HAP-1 (cell line): Measurements from ENCODE around the gene ZNF837.

ENCODE experiments used
- DNase-seq, 2 experiments: peaks; one replicate each; pipeline ENCODE4 v3.0.0-alpha.2; 2016 to 2020; ENCODE audit warnings: low spot score in 2 of 2
- H3K27me3 ChIP-seq: fragments of 250-450 bp; sonication (Bioruptor Pico); 2 replicates; pipeline ENCODE4 v1.5.1; 2020; ENCODE audit warnings: low read depth, mild to moderate bottlenecking, moderate library complexity
- H3K36me3 ChIP-seq: fragments of 250-450 bp; sonication (Bioruptor Pico); replicated peaks from 2 replicates; pipeline ENCODE4 v1.5.1; 2020; ENCODE audit warnings: mild to moderate bottlenecking
- H3K4me1 ChIP-seq: fragments of 250-450 bp; sonication (Bioruptor Pico); 2 replicates; pipeline ENCODE4 v1.5.1; 2020; ENCODE audit warnings: mild to moderate bottlenecking
- H3K4me3 ChIP-seq: fragments of 250-450 bp; sonication (Bioruptor Pico); 2 replicates; pipeline ENCODE4 v1.5.1; 2020; ENCODE audit warnings: mild to moderate bottlenecking, moderate library complexity
- H3K9me3 ChIP-seq: fragments of 250-450 bp; sonication (Bioruptor Pico); 2 replicates; pipeline ENCODE4 v1.5.1; 2020; ENCODE audit warnings: mild to moderate bottlenecking, moderate library complexity
- in situ Hi-C: fragments of 300-500 bp; cut with MboI; formaldehyde crosslinking; loops from 3 replicates; pipeline ENCODE4 v1.14.3; 2020; ENCODE audit warnings: low sequenced_read_pairs, inconsistent platforms, mixed read lengths

ZNF837 gene

DNA sequence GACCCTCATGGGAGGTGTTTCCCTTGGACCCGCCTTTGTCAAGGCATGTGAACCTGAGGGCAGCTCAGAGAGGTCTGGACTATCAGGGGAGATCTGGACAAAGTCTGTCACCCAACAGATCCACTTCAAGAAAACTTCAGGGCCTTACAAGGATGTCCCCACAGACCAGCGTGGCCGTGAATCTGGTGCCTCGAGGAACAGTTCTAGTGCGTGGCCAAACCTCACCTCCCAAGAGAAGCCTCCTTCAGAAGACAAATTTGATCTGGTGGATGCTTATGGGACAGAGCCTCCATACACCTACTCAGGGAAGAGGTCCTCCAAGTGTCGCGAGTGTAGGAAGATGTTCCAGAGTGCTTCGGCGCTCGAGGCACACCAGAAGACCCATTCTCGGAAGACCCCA lies 42.5 kb downstream of the ZNF837 start:
- no peak overlapping the region for H3K4me3 ChIP-seq
- H3K27me3 ChIP-seq = no peaks in the 10 kb centered on the region
- H3K9me3 ChIP-seq = no peaks in the 10 kb centered on the region
- peaks cover 12% of the 10 kb centered on the region for H3K36me3 ChIP-seq
- DNase-seq = no peak
- no peaks in the 10 kb centered on the region for H3K4me1 ChIP-seq
- in situ Hi-C loops = no loop called here

DNA sequence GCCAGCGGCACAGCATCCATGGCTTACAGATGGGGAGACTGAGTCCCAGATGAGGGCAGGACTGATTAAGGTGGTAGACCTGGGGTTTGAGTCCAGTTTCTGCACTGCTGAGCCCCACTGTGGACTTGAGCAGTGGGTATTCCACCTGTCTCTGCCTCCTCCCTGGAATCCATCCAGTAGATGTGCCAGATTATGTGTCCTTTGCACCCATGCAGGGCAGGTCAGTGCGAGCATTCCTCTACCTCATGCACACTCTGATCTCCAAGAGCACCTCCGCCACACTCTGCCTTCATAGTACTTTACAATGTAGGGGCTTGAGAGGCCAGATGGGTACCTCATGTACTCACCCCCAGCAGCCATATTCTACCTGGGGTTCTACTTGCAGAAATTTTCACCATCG lies 44.0 kb downstream of the ZNF837 start:
- DNase-seq = no peak
- Histone ChIP-seq H3K27me3 (no peaks in the 10 kb centered on the region), H3K4me3 (no peak overlapping the region), H3K9me3 (no peaks in the 10 kb centered on the region), H3K36me3 (peaks cover 12% of the 10 kb centered on the region), H3K4me1 (no peaks in the 10 kb centered on the region)
- in situ Hi-C loops = no loop called here

DNA sequence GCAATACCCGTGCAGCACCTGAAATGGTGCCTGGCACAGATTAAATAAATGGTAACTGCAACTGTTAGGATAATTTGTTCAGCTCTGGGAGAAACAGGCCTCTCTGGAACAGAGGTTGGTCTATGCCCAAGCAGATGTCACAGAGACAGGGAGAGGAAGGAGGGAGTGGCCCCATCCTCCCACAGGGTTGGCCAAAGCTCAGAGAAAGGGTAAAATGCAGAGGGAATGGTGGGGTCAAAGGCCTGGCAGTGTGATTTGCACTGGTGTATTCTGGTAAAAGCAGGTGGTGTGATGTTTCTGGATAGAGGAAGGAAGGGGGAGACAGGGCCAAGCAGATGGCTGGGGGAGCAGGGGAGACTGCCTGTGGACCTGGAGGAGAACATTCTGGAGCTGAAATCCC lies 44.6 kb downstream of the ZNF837 start:
- in situ Hi-C loops = no loop called here
- Histone ChIP-seq H3K27me3 (no peaks in the 10 kb centered on the region), H3K9me3 (no peaks in the 10 kb centered on the region), H3K4me1 (no peaks in the 10 kb centered on the region), H3K36me3 (peaks cover 12% of the 10 kb centered on the region), H3K4me3 (no peak overlapping the region)
- no peak for DNase-seq

DNA sequence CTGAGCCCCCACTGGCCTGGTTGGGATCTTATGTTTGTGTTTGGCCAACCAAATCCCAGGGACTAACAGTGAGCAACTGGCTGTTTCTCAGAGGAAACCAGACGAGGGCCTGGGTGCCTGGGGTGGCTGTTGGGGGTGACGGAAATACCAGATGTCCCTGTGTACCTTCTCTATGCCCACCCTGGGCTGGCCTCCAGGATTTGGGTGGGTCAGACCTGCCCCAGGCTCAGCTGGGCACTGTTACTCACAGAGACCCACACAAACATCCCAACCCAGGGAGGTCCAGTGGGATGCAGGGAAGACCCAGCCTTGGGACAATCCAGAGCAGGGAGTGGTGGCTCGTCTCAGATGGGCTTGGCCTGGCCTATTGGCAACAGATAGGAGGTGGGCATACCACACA lies 45.2 kb downstream of the ZNF837 start:
- in situ Hi-C loops = no loop called here
- peaks cover 12% of the 10 kb centered on the region for H3K36me3 ChIP-seq
- H3K27me3 ChIP-seq = no peaks in the 10 kb centered on the region
- no peak overlapping the region for H3K4me3 ChIP-seq
- no peak for DNase-seq
- H3K4me1 ChIP-seq = no peaks in the 10 kb centered on the region
- H3K9me3 ChIP-seq = no peaks in the 10 kb centered on the region

DNA sequence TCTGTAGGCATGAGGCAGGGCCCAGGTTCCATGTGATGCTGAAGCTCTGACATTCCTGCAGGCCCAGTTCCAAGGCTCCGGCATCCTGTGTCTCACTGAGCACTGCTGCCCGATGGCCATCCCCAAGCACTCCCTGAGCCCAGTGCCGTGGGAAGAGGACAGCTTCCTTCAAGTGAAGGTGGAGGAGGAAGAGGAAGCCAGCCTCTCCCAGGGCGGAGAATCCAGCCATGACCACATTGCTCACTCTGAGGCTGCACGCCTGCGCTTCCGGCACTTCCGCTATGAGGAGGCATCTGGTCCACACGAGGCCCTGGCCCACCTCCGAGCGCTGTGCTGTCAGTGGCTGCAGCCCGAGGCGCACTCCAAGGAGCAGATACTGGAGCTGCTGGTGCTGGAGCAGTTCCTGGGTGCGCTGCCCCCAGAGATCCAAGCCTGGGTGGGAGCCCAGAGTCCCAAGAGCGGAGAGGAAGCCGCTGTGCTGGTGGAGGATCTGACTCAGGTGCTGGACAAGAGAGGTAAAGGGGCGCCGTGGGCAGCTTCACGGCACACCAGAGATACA lies 46.1 kb downstream of the ZNF837 start:
- no peak for DNase-seq
- Histone ChIP-seq H3K4me1 (no peaks in the 10 kb centered on the region), H3K4me3 (no peak overlapping the region), H3K9me3 (no peaks in the 10 kb centered on the region), H3K36me3 (peaks cover 12% of the 10 kb centered on the region), H3K27me3 (no peaks in the 10 kb centered on the region)
- in situ Hi-C loops = no loop called here

DNA sequence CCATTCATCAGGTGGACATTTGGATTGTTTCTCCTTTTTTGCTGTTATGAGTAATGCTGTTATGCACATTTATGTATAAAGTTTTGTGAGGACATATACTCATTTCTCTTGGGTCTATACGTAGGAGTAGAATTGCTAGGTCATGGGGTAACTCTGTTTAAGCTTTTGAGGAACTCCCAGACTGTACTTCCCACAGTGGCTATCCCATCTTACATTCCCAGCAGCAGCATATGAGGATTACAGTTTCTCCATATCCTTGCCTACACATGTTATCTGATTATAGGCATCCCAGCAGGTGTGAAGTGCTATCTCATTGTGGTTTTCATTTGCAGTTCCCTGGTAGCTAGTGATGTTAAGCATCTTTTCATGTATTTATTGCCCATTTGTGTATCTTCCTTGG lies 48.1 kb downstream of the ZNF837 start:
- no peak for DNase-seq
- in situ Hi-C loops = no loop called here

DNA sequence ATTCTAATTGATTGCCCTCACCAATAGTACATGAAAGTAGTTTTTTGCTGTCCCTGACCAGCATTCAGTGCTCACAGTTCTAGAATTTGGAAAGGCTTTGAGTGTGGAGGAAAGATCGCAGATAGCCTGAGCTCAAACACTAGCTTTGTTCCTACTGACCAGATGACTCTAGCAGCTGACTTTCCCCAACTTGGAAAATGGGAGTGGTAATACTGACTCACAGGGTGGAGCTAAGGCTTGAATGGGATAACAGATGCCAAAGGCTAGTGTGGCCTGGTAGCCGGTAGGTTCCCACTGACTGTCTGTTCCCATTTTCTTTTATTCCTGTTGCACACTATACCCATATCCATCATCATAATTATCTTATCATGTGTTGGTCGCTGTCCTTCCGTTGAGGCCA lies 50.4 kb downstream of the ZNF837 start:
- Histone ChIP-seq H3K27me3 (no peaks in the 10 kb centered on the region), H3K4me3 (no peak overlapping the region), H3K4me1 (peaks cover 12% of the 10 kb centered on the region), H3K36me3 (no peaks in the 10 kb centered on the region; the same call in none of the 2 replicates), H3K9me3 (no peaks in the 10 kb centered on the region)
- in situ Hi-C loops = no loop called here
- no peak for DNase-seq

More for the DNA sequence above, 48.1 kb downstream of the ZNF837 start:
- H3K4me3 ChIP-seq = no peak overlapping the region
- H3K9me3 ChIP-seq = no peaks in the 10 kb centered on the region
- H3K27me3 ChIP-seq = no peaks in the 10 kb centered on the region
- H3K36me3 ChIP-seq = no peaks in the 10 kb centered on the region
- peaks cover 6% of the 10 kb centered on the region; the same call in 1 of the 2 replicates for H3K4me1 ChIP-seq

DNA sequence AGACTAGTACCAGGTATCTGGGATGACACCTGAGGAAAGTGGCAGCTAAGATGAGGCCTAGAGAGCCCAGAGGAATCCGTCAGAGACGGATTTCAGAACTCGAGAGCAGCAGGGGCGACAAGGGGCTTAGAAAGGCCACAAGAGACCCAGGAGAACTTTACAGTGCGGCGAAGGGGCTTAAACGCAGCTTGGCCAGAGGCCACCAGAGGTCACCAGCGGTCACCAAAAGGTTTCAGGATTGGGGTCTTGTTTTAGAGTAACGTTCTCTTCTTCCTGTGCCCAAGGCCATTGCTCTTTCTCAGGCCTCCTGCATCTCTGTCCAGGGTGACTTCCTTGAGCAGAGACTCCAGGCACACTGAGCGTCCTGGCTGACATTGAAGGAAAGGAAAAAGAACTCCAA lies 51.8 kb downstream of the ZNF837 start:
- H3K27me3 ChIP-seq = no peaks in the 10 kb centered on the region
- in situ Hi-C loops = no loop called here

DNA sequence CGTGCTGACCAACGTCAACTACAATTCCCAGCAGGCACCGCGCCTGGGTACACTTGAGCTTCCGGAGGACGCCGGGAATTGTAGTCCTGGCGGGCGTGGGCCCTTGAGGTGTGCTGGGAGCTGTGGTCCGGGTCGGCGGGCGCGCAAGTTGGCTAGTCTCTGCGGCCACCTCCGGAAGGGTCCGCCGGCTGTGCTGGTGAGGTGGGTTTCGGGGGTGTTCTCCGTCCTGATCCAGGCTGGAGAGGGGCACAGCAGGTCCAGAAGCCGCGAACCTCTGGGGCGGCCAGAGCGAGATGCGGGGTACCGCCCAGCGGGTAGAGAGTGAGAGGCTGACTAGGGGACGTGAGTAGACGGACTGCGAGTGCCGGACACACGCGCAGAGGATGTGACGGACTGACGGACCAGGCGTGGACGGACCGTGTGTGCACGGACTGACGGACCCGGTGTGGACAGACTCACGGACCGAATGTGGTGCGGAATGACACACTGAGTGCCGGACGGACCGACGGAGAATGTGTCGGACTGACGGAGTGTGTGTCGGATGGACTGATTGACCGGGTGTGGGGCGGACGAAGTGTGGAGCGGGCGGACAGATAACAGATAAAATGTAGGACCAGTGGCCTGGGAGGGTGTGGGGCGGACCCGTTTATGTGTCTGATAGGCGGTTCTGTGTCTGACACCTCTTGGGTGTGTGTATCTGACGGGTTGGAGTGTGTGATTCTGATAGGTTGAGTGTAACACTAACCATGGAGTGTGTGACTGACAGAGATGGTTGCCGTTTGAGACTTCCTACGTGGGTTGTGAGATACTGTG lies 53.7 kb downstream of the ZNF837 start, which contains the start of gene ZSCAN22:
ZSCAN22 (plus strand) TSS at position 81 of the 813 bp plus-strand sequence. CDS start 7,809 bp downstream, outside the sequence.
- in situ Hi-C loops = no loop called here
- Histone ChIP-seq H3K36me3 (no peaks in the 10 kb centered on the region; the same call in none of the 2 replicates), H3K27me3 (no peaks in the 10 kb centered on the region), H3K4me3 (peak within 1 kb of the TSS; percentile 99), H3K9me3 (no peaks in the 10 kb centered on the region), H3K4me1 (peaks cover 13% of the 10 kb centered on the region)
- peak; percentile 95 to 98 for DNase-seq

More for the DNA sequence above, 51.8 kb downstream of the ZNF837 start:
- Histone ChIP-seq H3K4me1 (peaks cover 13% of the 10 kb centered on the region), H3K36me3 (no peaks in the 10 kb centered on the region; the same call in none of the 2 replicates), H3K9me3 (no peaks in the 10 kb centered on the region), H3K4me3 (no peak overlapping the region)
- peak; percentile 20 to 54 for DNase-seq

DNA sequence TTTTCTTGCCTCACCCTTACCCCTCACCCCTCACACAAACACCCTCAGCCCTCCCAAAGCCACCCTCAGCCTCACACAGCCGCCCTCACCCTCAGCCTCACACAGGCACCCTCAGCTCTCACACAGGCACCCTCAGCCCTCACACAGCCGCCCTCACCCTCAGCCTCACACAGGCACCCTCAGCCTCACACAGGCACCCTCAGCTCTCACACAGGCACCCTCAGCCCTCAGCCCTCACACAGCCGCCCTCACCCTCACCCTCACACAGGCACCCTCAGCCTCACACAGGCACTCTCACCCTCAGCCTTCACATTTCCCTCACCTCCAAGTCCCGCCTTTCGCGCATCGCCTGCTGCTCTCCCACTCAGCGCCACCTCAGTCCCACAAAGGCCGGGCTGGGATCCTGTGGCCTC lies 54.3 kb downstream of the ZNF837 start:
- H3K27me3 ChIP-seq = no peaks in the 10 kb centered on the region
- in situ Hi-C loops = no loop called here
- H3K4me1 ChIP-seq = peaks cover 13% of the 10 kb centered on the region
- DNase-seq = no peak
- peak overlapping the region; percentile 99 for H3K4me3 ChIP-seq
- H3K9me3 ChIP-seq = no peaks in the 10 kb centered on the region
- H3K36me3 ChIP-seq = no peaks in the 10 kb centered on the region; the same call in none of the 2 replicates

DNA sequence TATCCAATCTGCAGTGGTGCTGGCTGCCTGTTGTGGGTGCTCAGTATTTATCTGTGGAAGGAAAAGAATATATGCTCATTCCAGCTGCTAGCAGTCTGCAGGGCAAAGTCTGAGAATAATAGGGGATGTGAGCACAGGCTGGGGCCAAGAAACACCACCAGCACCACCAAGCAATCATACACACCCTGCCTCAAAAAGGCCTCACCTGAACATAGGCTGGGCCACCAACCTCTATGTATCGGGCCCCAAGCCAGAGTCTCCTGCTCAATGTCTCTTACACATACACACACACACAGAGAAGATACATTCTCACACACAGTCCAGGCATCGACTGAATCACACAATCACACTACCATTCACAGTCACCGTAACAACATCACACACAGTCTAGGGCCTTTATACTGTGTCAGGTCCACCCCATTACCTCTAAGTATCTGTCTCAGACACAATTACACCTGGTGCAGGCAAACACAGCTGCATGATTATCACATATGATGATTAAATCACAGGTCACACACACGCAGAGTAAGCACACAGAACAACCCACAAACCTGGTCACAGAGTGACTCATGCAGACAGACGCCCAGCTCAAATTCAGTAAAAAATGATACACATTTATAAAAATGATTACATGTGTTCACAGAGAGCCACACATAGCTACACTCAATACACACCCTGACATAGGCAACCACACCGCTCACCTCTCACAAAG lies 55.4 kb downstream of the ZNF837 start:
- no peaks in the 10 kb centered on the region for H3K9me3 ChIP-seq
- DNase-seq = no peak
- H3K4me3 ChIP-seq = peak overlapping the region; percentile 99
- no peaks in the 10 kb centered on the region for H3K27me3 ChIP-seq
- no peaks in the 10 kb centered on the region; the same call in none of the 2 replicates for H3K36me3 ChIP-seq
- peaks cover 13% of the 10 kb centered on the region for H3K4me1 ChIP-seq
- in situ Hi-C loops = no loop called here

DNA sequence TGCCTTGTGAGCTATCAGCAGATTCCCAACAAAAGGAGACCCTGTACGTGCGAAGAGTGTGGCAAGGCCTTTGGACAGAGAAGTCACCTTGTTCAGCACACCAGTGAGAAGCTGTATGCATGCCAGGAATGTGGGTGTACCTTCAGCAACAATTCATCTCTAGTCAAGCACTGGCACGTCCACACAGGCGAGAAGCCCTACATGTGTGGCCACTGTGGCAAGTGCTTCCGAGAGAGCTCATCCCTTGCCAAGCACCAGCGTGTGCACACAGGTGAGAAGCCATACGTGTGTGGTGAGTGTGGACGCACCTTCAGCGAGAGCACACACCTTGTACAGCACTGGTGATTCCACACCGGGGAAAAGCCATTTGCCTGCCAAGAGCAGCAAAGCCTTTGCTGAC lies 61.6 kb downstream of the ZNF837 start:
- no peak for DNase-seq
- in situ Hi-C loops = no loop called here
- Histone ChIP-seq H3K9me3 (no peaks in the 10 kb centered on the region), H3K27me3 (no peaks in the 10 kb centered on the region), H3K36me3 (peaks cover 11% of the 10 kb centered on the region; the same call in 1 of the 2 replicates), H3K4me3 (no peak overlapping the region), H3K4me1 (no peaks in the 10 kb centered on the region)

DNA sequence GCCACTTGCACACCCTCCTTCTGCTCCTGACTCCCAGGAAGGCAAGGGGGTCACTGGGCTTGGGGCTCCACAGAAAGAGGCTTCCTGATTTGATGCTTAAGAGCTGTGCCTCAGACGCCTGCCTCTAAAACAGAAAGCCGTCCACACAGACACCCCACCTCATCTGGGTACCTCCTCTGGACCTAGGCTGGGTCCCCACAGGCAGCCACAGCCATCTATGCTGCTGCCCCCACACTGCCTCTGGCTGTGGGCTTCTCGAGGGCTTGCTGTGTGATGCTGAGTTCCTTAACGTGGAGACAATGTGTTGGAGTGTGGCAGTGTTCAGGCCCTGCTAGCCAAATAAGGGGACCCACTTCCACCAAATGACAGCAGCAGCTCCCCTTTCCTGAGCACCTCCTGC lies 62.5 kb downstream of the ZNF837 start:
- Histone ChIP-seq H3K27me3 (no peaks in the 10 kb centered on the region), H3K4me1 (no peaks in the 10 kb centered on the region), H3K9me3 (no peaks in the 10 kb centered on the region), H3K36me3 (peaks cover 21% of the 10 kb centered on the region), H3K4me3 (no peak overlapping the region)
- no peak for DNase-seq
- in situ Hi-C loops = no loop called here
